ENCODE results near the gene KIF3B. TPM values are rescaled to one million over a fixed set of nuclear protein-coding genes. Genes with fewer than 3 reads are reported as not detected.
"Not testable (repeated sequence)": the region's sequence is repeated elsewhere in the genome, so short reads cannot be mapped to it uniquely, and the experiment has no call there.

The KIF3B gene
- total RNA-seq, 1 donor from 2014 or later: 16.9 TPM

DNA sequence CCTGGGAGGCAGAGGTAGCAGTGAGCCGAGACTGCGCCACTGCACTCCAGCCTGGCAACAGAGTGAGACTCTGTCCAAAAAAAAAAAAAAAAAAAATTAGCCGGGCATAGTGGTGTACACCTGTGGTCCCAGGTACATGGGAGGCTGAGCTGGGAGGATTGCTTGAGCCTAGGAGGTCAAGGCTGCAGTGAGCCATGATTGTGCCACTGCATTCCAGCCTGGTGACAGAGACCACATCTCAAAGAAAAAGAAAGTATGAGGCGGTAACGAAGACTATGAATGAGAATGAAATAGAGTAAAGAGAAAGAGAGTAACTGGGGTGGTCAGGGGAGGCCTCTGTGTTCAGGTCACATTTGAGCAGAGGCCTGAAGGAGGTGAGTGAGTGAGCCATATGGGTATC, 31.2 kb upstream of the KIF3B start:
- intact Hi-C loops (cut with micrococcal nuclease): not testable (repeated sequence)

- intact Hi-C loops (cut with micrococcal nuclease): loop anchor here (2.0 kb wide), 1 partner anchor 41 kb away; the partner anchor contains the start of genes PLAGL2 and POFUT1
These were observed 29.4 kb upstream of the KIF3B start for GRCh38 chr20:32248043-32248442.

GRCh38 chr20:32249030-32249738, 28.3 kb upstream of the KIF3B start:
- intact Hi-C loops (cut with micrococcal nuclease): loop anchor here (2.0 kb wide), 1 partner anchor 42 kb away; the partner anchor contains the start of genes PLAGL2 and POFUT1

DNA sequence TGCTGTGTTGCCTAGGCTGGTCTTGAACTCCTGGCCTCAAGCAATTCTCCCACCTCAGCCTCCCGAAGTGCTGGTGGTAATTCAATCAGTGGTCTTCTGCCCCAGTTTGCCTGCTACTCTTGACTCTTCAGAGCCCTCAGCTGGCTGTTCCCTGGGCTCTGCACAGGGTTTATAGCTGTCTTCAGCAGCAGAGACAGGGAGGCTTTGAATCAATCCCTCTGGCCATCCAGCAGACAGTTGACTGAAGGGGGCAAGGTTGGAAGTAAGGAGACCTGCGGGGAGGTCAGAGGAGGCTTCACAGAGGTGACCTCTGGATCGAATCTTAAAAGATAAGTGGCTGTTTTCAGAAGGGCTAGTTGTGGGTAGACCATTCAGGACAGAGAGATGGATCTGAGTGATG, 26.0 kb upstream of the KIF3B start:
- intact Hi-C loops (cut with micrococcal nuclease): no loop called here

DNA sequence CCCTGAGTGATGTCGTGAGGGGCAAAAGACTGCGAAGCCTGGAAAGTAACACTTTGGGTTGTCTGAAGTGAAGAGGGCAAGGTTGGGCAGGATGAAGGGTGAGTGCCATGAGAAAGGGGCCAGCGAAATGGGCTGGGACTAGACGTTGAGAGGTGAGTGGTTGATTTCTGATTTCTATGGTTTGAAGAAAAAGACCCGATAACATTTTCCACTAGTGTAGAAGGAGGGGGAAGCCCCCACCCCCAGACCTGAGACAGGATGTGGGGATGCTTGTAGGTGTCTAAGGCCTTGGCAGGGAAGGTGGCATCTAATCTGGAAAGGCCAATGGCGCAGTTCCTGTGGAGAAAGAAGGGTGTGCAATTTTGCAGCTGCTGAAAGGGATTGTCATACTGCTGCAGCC, 25.3 kb upstream of the KIF3B start:
- intact Hi-C loops (cut with micrococcal nuclease): no loop called here

GRCh38 chr20:32260973-32261372, 16.5 kb upstream of the KIF3B start:
- intact Hi-C loops (cut with micrococcal nuclease): not testable (repeated sequence)

GRCh38 chr20:32261644-32262043, 15.8 kb upstream of the KIF3B start:
- intact Hi-C loops (cut with micrococcal nuclease): no loop called here

GRCh38 chr20:32263398-32263954, 14.0 kb upstream of the KIF3B start:
- intact Hi-C loops (cut with micrococcal nuclease): no loop called here

- intact Hi-C loops (cut with micrococcal nuclease): no loop called here
These were observed 5.8 kb upstream of the KIF3B start for GRCh38 chr20:32271620-32272019.

DNA sequence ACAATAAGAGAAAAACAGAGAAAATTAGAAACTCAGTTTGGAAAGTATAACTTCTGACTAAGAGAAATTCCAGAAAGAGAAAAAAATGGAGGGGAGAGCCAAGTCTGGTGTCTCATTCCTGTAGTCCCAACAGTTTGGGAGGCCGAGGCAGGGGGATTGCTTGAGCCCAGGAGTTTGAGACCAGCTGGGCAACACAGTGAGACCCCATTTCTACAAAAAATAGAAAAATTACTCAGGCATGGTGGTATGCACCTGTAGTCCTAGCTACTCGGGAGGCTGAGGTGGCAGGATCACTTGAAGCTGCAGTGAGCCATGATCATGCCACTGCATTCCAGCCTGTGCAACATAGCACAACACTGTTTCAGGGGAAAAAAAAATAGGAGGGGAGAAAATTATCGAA, 3.1 kb upstream of the KIF3B start:
- intact Hi-C loops (cut with micrococcal nuclease): no loop called here

DNA sequence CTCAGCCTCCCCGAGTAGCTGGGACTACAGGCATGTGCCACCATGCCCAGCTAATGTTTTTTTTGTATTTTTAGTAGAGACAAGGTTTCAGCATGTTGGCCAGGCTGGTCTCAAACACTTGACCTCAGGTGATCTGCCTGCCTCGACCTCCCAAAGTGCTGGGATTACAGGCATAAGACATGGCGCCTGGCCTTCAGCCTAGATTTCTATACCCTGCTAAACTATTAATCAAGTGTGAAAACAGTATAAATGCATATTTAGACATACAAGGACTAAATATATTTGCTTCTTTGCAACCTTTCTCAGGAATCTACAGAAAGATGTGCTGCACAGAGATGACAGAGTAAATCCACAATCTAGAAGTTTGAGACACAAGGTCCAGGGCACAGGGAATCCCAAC, 2.3 kb upstream of the KIF3B start:
- intact Hi-C loops (cut with micrococcal nuclease): not testable (repeated sequence)

DNA sequence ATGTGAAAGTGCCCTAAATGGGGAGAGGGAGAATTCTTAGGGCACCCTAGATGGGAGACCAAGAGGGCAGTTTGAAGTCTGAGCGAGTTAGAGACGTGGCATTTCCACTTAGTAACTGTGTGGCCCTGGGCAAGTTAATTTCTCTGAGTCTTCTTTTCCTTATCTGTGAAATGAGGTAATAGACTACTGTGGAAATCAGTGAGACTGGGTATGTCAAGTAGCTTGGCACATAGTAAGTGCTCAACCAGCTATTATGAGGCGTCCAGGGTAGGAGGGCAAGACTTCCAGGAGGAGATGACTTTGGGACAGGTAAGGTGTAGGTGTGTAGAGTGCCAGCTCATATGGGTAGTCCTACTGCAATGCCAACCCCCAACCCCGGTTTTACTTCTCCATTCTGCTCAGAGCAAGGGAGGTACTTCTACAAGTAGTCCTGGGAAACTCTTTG, 770 bp downstream of the KIF3B start:
- intact Hi-C loops (cut with micrococcal nuclease): loop anchor here (1.0 kb wide), 1 partner anchor 71 kb away; the partner anchor contains the start of genes PLAGL2 and POFUT1

- intact Hi-C loops (cut with micrococcal nuclease): no loop called here
These were observed 4.3 kb downstream of the KIF3B start for GRCh38 chr20:32281711-32282110.

DNA sequence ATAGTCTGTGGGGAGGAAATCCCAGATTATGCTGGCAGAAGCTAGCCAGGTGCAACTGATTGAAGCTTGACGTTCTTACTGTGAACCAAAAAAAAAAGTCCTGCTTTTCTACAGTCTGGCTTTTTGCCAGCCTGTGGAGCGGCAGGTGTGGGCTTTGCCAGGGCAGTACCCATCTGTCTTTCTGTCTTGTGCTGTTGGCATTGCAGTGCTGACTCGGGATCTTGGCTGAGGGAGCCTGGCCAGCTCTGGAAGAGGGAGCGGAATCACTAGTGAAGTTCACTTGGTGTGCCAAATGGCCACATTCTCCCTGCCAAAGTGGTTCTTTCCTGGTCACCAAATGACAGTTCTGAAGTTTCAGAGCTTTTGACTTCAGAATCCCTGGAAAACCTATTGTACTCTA, 5.0 kb downstream of the KIF3B start:
- intact Hi-C loops (cut with micrococcal nuclease): no loop called here

- intact Hi-C loops (cut with micrococcal nuclease): loop anchor here (5.0 kb wide), 1 partner anchor 72 kb away; the partner anchor contains the start of gene ASXL1
These were observed 7.7 kb downstream of the KIF3B start for GRCh38 chr20:32285082-32285620.

- intact Hi-C loops (cut with micrococcal nuclease): loop anchor here (5.0 kb wide), 1 partner anchor 72 kb away; the partner anchor contains the start of gene ASXL1
These were observed 8.3 kb downstream of the KIF3B start for GRCh38 chr20:32285621-32286371.

DNA sequence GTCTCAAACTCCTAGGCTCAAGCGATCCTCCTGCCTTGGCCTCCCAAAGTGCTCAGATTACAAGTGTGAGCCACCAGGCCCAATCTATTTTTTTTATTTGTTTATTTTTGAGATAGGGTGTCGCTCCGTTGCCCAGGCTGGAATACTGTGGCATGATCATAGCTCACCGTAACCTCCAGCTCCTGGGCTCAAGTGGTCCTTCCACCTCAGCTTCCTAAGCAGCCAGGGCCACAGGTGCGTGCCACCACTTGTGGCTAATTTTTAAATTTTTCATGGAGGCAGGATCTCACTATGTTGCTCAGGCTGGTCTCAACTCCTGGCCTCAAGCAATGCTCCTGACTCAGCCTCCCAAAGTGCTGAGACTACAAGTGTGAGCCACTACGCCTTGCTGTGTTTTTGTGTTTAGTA, 9.8 kb downstream of the KIF3B start:
- intact Hi-C loops (cut with micrococcal nuclease): loop anchor here (5.0 kb wide), 1 partner anchor 70 kb away; the partner anchor contains the start of gene ASXL1

DNA sequence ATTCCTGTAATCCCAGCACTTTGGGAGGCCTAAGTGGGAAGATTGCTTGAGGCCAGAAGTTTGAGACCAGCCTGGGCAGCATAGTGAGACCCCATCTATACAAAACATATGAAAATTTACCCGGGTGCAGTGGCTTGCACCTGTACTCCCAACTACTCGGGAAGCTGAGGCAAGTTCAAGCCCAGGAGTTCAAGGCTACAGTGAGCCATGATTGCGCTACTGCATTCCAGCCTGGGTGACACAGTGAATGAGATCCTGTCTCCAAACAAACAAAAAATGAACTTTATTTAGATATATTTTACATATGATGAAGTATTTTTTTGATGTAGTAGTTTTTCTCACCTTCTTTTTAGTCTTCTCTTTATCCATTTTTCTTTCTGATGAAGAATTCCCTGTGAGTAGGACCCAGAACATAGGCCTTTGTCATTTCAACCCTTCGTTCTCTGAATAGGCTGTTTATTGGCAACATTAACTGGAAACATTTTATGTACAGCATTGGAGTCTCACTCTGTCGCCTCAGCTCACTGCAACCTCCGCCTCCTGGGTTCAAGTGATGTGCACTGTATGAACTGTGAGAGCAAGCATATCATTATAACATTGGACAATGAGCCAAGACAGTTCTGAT, 10.9 kb downstream of the KIF3B start:
- intact Hi-C loops (cut with micrococcal nuclease): loop anchor here (5.0 kb wide), 1 partner anchor 69 kb away; the partner anchor contains the start of gene ASXL1

DNA sequence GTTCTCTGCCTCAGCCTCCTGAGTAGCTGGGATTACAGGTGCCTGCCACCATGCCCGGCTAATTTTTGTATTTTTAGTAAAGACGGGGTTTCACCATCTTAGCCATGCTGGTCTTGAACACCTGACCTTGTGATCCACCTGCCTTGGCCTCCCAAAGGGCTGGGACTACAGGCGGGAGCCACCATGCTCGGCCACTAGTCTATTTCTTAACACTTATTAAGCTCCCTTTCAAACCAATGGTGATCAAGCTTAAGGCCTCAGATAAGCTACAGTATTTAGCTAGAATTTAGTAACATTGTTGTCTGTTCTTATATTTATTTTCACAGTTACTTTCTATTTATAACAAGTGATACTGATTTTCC, 11.8 kb downstream of the KIF3B start:
- intact Hi-C loops (cut with micrococcal nuclease): loop anchor here (5.0 kb wide), 1 partner anchor 68 kb away; the partner anchor contains the start of gene ASXL1

DNA sequence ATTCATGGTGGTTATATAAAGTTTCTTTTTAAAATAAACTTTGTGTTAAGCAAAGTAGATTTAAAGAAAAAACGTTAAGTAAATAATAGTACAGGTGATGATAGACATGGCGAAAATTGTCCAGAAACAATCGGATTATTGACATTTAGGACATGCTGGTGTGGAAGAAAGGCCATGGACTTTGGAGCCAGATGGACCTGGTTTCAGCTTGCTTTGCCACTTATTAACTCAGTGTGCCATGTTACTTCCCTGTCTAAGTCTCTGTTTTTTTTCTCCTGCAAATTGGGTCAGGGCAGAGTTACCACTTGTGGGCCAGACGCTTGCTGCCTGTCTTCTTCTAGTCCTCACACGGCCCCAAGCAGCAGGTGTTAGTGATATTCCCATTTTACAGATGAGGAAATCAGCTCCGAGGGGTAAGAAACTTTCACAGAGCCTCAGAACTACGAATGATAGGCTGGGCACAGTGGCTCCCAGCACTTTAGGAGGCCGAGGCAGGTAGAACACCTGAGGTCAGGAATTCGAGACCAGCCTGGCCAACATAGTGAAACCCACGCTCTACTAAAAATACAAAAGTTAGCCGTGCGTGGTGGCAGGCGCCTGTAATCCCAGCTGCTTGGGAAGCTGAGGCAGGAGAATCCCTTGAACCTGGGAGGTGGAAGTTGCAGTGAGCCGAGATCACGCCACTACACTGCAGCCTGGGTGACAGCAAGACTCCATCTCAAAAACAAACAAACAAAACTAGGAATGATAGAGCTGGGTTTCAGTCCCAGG, 12.4 kb downstream of the KIF3B start:
- intact Hi-C loops (cut with micrococcal nuclease): loop anchor here (5.0 kb wide), 1 partner anchor 67 kb away; the partner anchor contains the start of gene ASXL1
